Measurements from ENCODE around the gene CHST15.

The CHST15 gene

DNA sequence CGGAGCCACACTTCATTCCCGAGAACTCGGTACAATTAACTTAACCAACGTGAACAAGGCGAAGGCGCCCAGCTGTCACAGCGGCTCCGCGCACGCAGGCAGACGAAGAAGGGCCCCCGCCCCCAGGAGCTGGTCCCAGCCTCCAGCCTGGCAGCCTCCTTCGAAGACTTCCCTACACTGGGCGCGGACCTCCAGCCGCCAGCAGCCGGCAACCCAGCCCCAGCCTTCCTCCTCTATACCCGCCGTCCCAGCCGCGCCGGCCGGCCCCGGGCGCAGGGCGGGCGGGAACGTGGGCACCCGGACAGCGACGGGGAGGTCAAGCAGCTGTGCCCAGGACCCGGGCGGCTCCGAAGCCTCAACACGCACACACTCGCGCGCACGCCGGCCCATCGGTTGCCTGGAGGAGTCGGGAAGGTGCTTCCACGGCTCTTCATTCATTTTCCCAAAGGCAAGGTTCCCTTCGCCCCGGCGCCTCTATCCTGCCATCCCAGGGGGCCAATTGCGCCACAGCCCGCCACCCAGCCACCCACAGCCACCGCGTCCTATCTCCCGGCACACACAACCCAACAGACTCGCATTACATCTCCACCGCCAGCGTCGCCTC is 1.6 kb downstream of the CHST15 start:
- WGBS, 2 experiments, result 1% methylated on average over 55 of the region's 55 CpGs
- H3K4me1 ChIP-seq (ENCODE audit: control insufficient read depth, insufficient read depth, low read length), result peaks cover 9% of the 10 kb centered on the region
- peak overlapping the region; percentile 55 for H3K4me3 ChIP-seq (ENCODE audit: insufficient read depth, low read depth, low read length)
- peaks cover 75% of the 10 kb centered on the region for H3K27me3 ChIP-seq (ENCODE audit: control insufficient read depth, insufficient read depth, low read length, poor library complexity, severe bottlenecking)
- no peaks in the 10 kb centered on the region for H3K9me3 ChIP-seq (ENCODE audit: control insufficient read depth, low read length)
- H3K27ac ChIP-seq (ENCODE audit: insufficient read depth, low read depth, low read length, poor library complexity, severe bottlenecking), result no peak overlapping the region
- H3K36me3 ChIP-seq (ENCODE audit: control insufficient read depth, insufficient read depth, low read length), result no peaks in the 10 kb centered on the region

DNA sequence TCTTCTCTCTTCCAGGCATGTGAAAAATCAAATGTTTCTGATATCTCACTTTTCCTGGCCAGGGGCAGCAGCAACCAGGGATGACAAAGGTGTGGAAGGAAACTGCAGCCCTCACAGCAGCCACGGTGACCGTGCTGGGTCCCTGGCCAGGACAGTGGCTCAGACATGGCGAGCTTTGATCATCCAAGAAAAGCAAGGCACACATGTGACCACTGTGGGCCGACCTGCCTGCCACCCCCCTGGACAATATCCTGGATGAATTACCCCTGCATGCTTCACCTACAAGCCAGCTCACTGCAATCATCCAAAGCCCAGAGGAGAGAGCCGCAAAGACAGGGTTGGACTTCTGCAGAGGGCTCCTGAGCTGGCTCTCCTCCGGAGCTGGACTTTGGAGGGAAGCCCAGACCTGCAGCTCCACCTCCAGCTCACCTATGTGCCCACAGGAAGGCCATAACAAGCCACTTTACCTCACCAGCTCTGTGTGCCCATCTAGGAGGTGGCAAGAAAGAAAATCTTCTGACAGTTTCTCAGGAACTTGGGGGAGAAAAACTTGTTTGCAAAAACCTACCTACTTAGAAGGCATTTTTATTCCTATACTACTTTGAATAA is 2.7 kb downstream of the CHST15 start:
- Histone ChIP-seq H3K27ac (ENCODE audit: insufficient read depth, low read depth, low read length, poor library complexity, severe bottlenecking) (no peak overlapping the region), H3K27me3 (ENCODE audit: control insufficient read depth, insufficient read depth, low read length, poor library complexity, severe bottlenecking) (peaks cover 75% of the 10 kb centered on the region), H3K36me3 (ENCODE audit: control insufficient read depth, insufficient read depth, low read length) (no peaks in the 10 kb centered on the region), H3K4me3 (ENCODE audit: insufficient read depth, low read depth, low read length) (no peak overlapping the region), H3K4me1 (ENCODE audit: control insufficient read depth, insufficient read depth, low read length) (peaks cover 9% of the 10 kb centered on the region), H3K9me3 (ENCODE audit: control insufficient read depth, low read length) (no peaks in the 10 kb centered on the region)
- WGBS, 2 experiments, result 82% methylated on average over 6 of the region's 6 CpGs

DNA sequence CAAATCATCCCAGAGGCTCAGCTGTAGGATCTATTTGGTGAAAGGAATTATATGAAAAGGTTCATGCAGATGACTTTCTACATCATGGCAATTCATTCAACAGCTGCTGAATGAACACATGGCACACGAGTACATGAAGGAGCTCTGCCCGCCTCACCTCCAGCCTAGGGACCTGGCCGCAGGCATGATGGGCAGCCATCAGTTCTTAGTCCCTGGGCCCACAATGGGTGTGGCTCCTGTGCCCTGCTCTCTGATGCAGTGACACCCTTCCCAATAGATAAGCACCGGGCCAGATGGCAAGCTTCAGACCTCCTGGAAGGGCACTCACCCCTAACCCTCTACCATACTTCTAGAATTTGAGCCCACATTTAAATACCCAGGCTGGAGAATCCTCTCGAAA is 3.5 kb downstream of the CHST15 start:
- 89 to 96% methylated on average over 5 of the region's 5 CpGs for WGBS, 2 experiments
- peaks cover 9% of the 10 kb centered on the region for H3K4me1 ChIP-seq (ENCODE audit: control insufficient read depth, insufficient read depth, low read length)
- H3K4me3 ChIP-seq (ENCODE audit: insufficient read depth, low read depth, low read length), result no peak overlapping the region
- H3K27ac ChIP-seq (ENCODE audit: insufficient read depth, low read depth, low read length, poor library complexity, severe bottlenecking), result no peak overlapping the region
- H3K27me3 ChIP-seq (ENCODE audit: control insufficient read depth, insufficient read depth, low read length, poor library complexity, severe bottlenecking), result peaks cover 67% of the 10 kb centered on the region
- H3K9me3 ChIP-seq (ENCODE audit: control insufficient read depth, low read length), result no peaks in the 10 kb centered on the region
- no peaks in the 10 kb centered on the region for H3K36me3 ChIP-seq (ENCODE audit: control insufficient read depth, insufficient read depth, low read length)

DNA sequence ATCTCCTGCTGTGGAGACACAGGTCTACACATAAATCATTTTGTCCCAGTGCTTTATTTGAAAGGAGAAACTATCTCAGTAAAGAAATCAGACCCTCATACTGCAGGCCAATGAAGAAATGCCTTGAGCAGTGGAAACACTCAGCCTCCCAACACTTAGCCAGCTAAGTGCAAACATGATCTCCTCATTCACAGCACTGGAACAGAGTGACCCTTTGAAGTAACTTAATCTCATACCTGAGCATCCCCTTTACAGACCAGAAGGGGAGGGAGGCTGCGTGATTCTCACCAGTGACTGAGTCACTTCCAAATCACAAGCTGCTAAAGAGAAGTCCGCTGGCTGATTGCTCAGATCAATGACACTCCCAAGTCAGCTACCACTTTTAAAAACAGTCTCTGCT is 4.5 kb downstream of the CHST15 start:
- 91 to 95% methylated on average over 2 of the region's 2 CpGs for WGBS, 2 experiments
- peaks cover 9% of the 10 kb centered on the region for H3K4me1 ChIP-seq (ENCODE audit: control insufficient read depth, insufficient read depth, low read length)
- H3K9me3 ChIP-seq (ENCODE audit: control insufficient read depth, low read length), result no peaks in the 10 kb centered on the region
- peaks cover 58% of the 10 kb centered on the region for H3K27me3 ChIP-seq (ENCODE audit: control insufficient read depth, insufficient read depth, low read length, poor library complexity, severe bottlenecking)
- no peaks in the 10 kb centered on the region for H3K36me3 ChIP-seq (ENCODE audit: control insufficient read depth, insufficient read depth, low read length)
- H3K4me3 ChIP-seq (ENCODE audit: insufficient read depth, low read depth, low read length), result no peak overlapping the region
- H3K27ac ChIP-seq (ENCODE audit: insufficient read depth, low read depth, low read length, poor library complexity, severe bottlenecking), result no peak overlapping the region

DNA sequence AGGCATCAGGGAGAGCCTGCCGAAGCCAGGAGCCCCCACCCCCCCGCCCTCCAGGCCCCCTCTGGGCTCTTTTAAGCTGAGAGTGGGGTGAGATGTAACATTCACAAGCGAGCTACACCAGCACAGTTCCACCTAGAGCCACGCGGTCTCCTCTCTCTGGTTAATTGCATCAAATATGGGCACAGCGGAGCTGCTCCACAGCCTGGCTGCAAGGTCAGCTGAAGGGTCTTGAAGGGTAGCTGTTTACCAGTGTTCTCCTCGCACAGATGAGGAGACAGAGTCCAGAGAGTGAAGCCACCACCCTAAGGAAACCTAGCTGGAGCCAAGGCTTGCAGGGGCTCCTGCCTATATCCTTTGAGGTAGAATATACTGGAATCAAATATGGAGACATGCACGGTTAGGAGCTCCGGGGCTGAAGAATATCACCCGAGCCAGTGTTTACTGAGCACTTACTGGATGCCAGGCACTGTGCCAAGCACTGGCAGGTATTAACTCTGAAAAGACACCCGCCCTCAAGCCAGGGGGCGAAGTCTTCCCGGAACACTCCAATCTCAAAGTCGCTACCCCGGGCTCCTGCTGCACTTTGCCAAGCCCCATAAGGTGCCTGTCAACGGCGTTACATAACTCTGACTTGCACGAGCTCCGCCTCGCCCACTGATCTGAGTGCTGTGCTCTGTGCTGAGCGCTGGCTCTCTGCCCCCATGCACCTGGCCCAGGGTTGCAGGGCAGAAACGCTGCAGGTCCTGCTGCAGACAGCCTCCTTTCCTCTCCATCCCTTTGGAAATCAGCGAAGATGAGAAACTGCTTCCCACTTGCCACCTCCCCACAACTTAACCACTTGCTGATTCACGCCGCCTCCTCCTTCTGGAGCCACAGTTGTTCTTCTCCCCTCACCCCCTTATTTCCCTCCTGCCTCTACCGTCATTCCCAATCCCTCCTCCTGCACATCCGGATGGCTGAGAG is 5.4 kb downstream of the CHST15 start:
- H3K4me3 ChIP-seq (ENCODE audit: insufficient read depth, low read depth, low read length), result no peak overlapping the region
- H3K4me1 ChIP-seq (ENCODE audit: control insufficient read depth, insufficient read depth, low read length), result peaks cover 9% of the 10 kb centered on the region
- H3K36me3 ChIP-seq (ENCODE audit: control insufficient read depth, insufficient read depth, low read length), result no peaks in the 10 kb centered on the region
- peaks cover 48% of the 10 kb centered on the region for H3K27me3 ChIP-seq (ENCODE audit: control insufficient read depth, insufficient read depth, low read length, poor library complexity, severe bottlenecking)
- no peaks in the 10 kb centered on the region for H3K9me3 ChIP-seq (ENCODE audit: control insufficient read depth, low read length)
- 88% methylated on average over 27 of the region's 27 CpGs for WGBS, 2 experiments
- H3K27ac ChIP-seq (ENCODE audit: insufficient read depth, low read depth, low read length, poor library complexity, severe bottlenecking), result no peak overlapping the region

DNA sequence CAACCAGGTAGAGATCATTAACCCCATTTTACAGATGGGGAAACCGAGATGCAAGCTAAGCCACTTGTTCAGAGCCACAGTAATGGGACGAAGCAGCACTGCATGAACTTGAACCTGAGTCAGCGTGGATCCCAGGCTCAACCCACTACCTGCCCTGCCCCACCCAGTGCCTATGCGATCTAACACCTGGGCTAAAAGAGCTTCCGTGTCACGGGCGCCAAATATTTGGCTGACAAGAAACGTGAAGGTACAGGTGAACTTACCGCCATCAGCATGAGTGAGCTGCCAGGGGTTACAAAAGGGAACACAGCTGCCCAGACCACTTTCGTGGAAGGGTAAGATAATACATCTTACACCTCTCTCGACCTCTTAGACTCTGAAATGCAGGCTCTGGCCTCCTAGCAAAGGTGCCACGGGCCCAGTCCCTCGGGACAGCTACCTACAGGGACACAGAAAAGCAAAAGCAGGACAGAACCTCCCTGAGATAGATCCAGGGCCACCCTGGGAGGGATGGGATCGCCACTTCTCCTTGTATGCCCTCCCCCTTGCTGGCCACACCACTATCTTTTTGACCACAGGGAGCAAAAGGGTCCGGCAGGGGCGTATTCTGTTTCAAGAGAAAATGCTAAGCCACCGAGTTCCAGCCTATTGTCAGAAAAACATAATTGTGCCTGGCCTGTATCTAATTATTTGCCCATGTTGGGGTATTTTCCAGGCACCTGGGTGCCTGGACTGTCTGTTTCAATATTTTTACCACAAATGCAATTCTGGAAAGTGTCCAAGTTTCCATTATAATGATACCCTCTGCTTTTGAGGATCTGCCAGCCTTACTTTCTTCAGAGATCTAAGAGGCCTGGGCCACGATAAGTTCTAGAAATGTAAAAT is 6.4 kb downstream of the CHST15 start:
- WGBS, 2 experiments, result 90 to 91% methylated on average over 18 of the region's 18 CpGs
- no peaks in the 10 kb centered on the region for H3K36me3 ChIP-seq (ENCODE audit: control insufficient read depth, insufficient read depth, low read length)

DNA sequence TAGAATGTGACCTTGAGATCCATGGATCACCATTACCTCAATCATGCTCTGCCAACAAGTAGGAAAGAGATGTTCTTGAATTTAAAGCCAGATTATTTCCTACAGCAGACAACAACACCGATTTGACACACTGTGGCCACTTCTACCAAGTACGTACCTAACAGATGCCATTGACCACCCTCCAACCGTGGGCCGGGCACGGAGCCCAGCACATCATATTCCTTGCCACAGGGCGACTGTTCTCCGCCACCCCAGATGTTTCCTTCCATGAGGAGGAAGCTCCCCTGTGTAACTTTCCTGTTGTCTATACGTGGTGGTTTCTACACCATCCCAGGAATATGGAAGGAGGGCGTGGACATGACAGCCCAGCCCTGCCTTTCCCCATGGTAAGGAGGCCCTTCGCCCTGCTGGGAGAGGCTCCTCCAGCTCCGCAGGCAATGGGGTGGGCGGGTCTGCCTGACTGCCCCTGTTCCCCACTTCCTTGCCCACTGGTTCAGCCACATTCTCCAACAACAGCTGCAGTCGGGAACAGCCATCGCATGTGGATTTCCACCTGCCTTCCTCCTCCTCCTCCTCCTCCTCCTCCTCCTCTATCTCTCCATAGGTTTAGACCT is 7.2 kb downstream of the CHST15 start:
- 91 to 93% methylated on average over 14 of the region's 14 CpGs for WGBS, 2 experiments

More for the DNA sequence above, 6.4 kb downstream of the CHST15 start:
- peaks cover 39% of the 10 kb centered on the region for H3K27me3 ChIP-seq (ENCODE audit: control insufficient read depth, insufficient read depth, low read length, poor library complexity, severe bottlenecking)
- no peaks in the 10 kb centered on the region for H3K9me3 ChIP-seq (ENCODE audit: control insufficient read depth, low read length)
- no peak overlapping the region for H3K4me3 ChIP-seq (ENCODE audit: insufficient read depth, low read depth, low read length)
- no peak overlapping the region for H3K27ac ChIP-seq (ENCODE audit: insufficient read depth, low read depth, low read length, poor library complexity, severe bottlenecking)
- peaks cover 9% of the 10 kb centered on the region for H3K4me1 ChIP-seq (ENCODE audit: control insufficient read depth, insufficient read depth, low read length)

DNA sequence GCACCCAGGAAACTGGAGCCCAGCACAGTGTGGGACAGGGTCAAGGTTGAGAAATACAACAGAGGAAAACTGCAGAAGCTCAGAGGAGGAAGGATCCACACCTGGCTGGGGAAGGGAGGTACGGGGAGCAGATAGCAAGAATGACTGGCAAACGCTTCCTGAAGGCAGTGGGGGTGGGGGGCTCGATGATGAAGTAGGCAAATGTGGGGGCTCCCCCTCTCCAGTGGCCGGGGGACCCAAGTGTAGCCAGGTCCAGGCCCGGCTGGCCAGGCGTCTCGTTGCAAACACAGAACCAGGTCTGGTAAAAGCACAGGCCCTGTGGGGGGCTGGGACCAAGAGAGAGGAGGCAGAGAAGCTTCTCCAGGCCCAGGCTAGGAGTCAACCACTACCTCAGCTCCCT is 7.7 kb downstream of the CHST15 start:
- no peak overlapping the region for H3K27ac ChIP-seq (ENCODE audit: insufficient read depth, low read depth, low read length, poor library complexity, severe bottlenecking)
- no peaks in the 10 kb centered on the region for H3K36me3 ChIP-seq (ENCODE audit: control insufficient read depth, insufficient read depth, low read length)
- H3K27me3 ChIP-seq (ENCODE audit: control insufficient read depth, insufficient read depth, low read length, poor library complexity, severe bottlenecking), result peaks cover 26% of the 10 kb centered on the region
- H3K4me1 ChIP-seq (ENCODE audit: control insufficient read depth, insufficient read depth, low read length), result no peaks in the 10 kb centered on the region
- H3K4me3 ChIP-seq (ENCODE audit: insufficient read depth, low read depth, low read length), result no peak overlapping the region
- no peaks in the 10 kb centered on the region for H3K9me3 ChIP-seq (ENCODE audit: control insufficient read depth, low read length)
- WGBS, 2 experiments, result 91 to 92% methylated on average over 7 of the region's 7 CpGs

More for the DNA sequence above, 7.2 kb downstream of the CHST15 start:
- H3K27ac ChIP-seq (ENCODE audit: insufficient read depth, low read depth, low read length, poor library complexity, severe bottlenecking), result no peak overlapping the region
- H3K27me3 ChIP-seq (ENCODE audit: control insufficient read depth, insufficient read depth, low read length, poor library complexity, severe bottlenecking), result peaks cover 31% of the 10 kb centered on the region
- H3K36me3 ChIP-seq (ENCODE audit: control insufficient read depth, insufficient read depth, low read length), result no peaks in the 10 kb centered on the region
- H3K4me3 ChIP-seq (ENCODE audit: insufficient read depth, low read depth, low read length), result no peak overlapping the region
- H3K4me1 ChIP-seq (ENCODE audit: control insufficient read depth, insufficient read depth, low read length), result peaks cover under 1% of the 10 kb centered on the region
- H3K9me3 ChIP-seq (ENCODE audit: control insufficient read depth, low read length), result no peaks in the 10 kb centered on the region

DNA sequence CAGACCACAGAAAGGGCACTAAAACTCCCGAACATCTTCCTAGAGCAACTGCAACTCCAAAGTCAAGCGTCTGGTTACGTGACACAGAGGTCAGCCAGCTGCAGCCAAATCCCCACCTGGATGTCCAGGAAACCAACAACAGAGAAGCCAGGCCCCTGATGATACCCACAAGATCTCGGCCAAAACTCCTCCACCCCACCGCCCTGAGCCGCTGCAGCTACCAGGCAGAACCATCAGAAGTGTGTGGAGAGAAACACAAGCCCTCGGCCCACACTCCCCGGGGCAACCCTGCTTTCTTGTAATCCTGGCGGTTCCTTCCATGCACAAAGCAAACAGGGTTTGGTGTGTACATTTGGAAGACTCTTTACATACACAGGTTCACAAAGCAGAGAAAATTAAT is 8.7 kb downstream of the CHST15 start:
- Histone ChIP-seq H3K27ac (ENCODE audit: insufficient read depth, low read depth, low read length, poor library complexity, severe bottlenecking) (no peak overlapping the region), H3K36me3 (ENCODE audit: control insufficient read depth, insufficient read depth, low read length) (no peaks in the 10 kb centered on the region), H3K4me1 (ENCODE audit: control insufficient read depth, insufficient read depth, low read length) (peaks cover 3% of the 10 kb centered on the region), H3K4me3 (ENCODE audit: insufficient read depth, low read depth, low read length) (no peak overlapping the region), H3K9me3 (ENCODE audit: control insufficient read depth, low read length) (no peaks in the 10 kb centered on the region), H3K27me3 (ENCODE audit: control insufficient read depth, insufficient read depth, low read length, poor library complexity, severe bottlenecking) (peaks cover 16% of the 10 kb centered on the region)
- WGBS, 2 experiments, result 90 to 94% methylated on average over 9 of the region's 9 CpGs
